ENCODE results near the gene PLA2G2F. TPM values are rescaled to one million over a fixed set of nuclear protein-coding genes. Genes with fewer than 3 reads are reported as not detected.

Gene PLA2G2F, protein sequence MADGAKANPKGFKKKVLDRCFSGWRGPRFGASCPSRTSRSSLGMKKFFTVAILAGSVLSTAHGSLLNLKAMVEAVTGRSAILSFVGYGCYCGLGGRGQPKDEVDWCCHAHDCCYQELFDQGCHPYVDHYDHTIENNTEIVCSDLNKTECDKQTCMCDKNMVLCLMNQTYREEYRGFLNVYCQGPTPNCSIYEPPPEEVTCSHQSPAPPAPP
- total RNA-seq (2014; rRNA removed; shearing (Covaris generic)) (not detected in 2 replicates), polyA plus RNA-seq (2016; fragmentation: Nextera tagmentation; extraction: Ambion mirVana) (not detected in 2 replicates)
- long read RNA-seq: 0 reads

GRCh38 chr1:20138961-20139550 is at the start of gene PLA2G2F:
Gene PLA2G2F, plus strand, starts transcription at chr1:20139323. Its CDS starts 105 bp downstream, at chr1:20139428.
- ATAC-seq: no peak
- Histone ChIP-seq H3K4me2 (no peak within 1 kb of the TSS), H3K9me2 (ENCODE audit: insufficient read depth) (no peaks in the 10 kb centered on the region), H2AFZ (no peak within 1 kb of the TSS), H3K27ac (ENCODE audit: low read depth) (no peak within 1 kb of the TSS), H3K4me1 (ENCODE audit: insufficient read depth) (no peaks in the 10 kb centered on the region), H3K27me3 (ENCODE audit: insufficient read depth) (no peaks in the 10 kb centered on the region), H3K36me3 (ENCODE audit: insufficient read depth) (no peaks in the 10 kb centered on the region), H3F3A (replicated peaks; ENCODE audit: low read depth) (no peaks in the 10 kb centered on the region), H4K20me1 (replicated peaks; ENCODE audit: insufficient read depth) (no peaks in the 10 kb centered on the region), H3K79me2 (replicated peaks; ENCODE audit: insufficient read depth) (no peaks in the 10 kb centered on the region), H3K4me3 (no peak within 1 kb of the TSS)
- Mint-ChIP-seq H3K4me3 (no peak within 1 kb of the TSS), H3K27me3 (ENCODE audit: insufficient read depth, low read depth, poor library complexity) (peaks cover 3% of the 10 kb centered on the region), H3K36me3 (ENCODE audit: low read depth) (peaks cover 4% of the 10 kb centered on the region; the same call in 1 of the 3 replicates), H3K27ac (no peak within 1 kb of the TSS), H3K4me1 (no peaks in the 10 kb centered on the region), H3K9me3 (peaks cover 7% of the 10 kb centered on the region; the same call in 2 of the 3 replicates)
- no peak for DNase-seq (ENCODE audit: low spot score)
- TF ChIP-seq CREB1 (CRISPR knock-in tag; IDR thresholded peaks at IDR 0.05; ENCODE audit: low read depth) (no peak), REST (IDR thresholded peaks at IDR 0.05; ENCODE audit: unreplicated experiment) (no peak), NANOG (IDR thresholded peaks at IDR 0.05; ENCODE audit: borderline replicate concordance) (no peak), POLR2AphosphoS5 (IDR thresholded peaks at IDR 0.05; ENCODE audit: low read depth) (no peak), ZNF462 (CRISPR knock-in tag; IDR thresholded peaks at IDR 0.05) (no peak), EZH2 (IDR thresholded peaks at IDR 0.05; ENCODE audit: low read depth, unreplicated experiment) (no peak), STAT1 (IDR thresholded peaks at IDR 0.05; ENCODE audit: unreplicated experiment) (no peak), EZH2phosphoT487 (IDR thresholded peaks at IDR 0.05; ENCODE audit: unreplicated experiment) (no peak), ZNF331 (CRISPR knock-in tag; IDR thresholded peaks at IDR 0.05; ENCODE audit: low read depth) (no peak), JUNB (IDR thresholded peaks at IDR 0.05; ENCODE audit: unreplicated experiment) (no peak), ETS1 (IDR thresholded peaks at IDR 0.05) (no peak), ZNF114 (CRISPR knock-in tag; IDR thresholded peaks at IDR 0.05) (no peak)
- TF ChIP-seq, protein P1, sequence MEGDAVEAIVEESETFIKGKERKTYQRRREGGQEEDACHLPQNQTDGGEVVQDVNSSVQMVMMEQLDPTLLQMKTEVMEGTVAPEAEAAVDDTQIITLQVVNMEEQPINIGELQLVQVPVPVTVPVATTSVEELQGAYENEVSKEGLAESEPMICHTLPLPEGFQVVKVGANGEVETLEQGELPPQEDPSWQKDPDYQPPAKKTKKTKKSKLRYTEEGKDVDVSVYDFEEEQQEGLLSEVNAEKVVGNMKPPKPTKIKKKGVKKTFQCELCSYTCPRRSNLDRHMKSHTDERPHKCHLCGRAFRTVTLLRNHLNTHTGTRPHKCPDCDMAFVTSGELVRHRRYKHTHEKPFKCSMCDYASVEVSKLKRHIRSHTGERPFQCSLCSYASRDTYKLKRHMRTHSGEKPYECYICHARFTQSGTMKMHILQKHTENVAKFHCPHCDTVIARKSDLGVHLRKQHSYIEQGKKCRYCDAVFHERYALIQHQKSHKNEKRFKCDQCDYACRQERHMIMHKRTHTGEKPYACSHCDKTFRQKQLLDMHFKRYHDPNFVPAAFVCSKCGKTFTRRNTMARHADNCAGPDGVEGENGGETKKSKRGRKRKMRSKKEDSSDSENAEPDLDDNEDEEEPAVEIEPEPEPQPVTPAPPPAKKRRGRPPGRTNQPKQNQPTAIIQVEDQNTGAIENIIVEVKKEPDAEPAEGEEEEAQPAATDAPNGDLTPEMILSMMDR (conservative IDR thresholded peaks at IDR 0.05; ENCODE audit: low read depth in 2 of 2): no peak
